ENCODE data around the gene CARNS1.

DNA sequence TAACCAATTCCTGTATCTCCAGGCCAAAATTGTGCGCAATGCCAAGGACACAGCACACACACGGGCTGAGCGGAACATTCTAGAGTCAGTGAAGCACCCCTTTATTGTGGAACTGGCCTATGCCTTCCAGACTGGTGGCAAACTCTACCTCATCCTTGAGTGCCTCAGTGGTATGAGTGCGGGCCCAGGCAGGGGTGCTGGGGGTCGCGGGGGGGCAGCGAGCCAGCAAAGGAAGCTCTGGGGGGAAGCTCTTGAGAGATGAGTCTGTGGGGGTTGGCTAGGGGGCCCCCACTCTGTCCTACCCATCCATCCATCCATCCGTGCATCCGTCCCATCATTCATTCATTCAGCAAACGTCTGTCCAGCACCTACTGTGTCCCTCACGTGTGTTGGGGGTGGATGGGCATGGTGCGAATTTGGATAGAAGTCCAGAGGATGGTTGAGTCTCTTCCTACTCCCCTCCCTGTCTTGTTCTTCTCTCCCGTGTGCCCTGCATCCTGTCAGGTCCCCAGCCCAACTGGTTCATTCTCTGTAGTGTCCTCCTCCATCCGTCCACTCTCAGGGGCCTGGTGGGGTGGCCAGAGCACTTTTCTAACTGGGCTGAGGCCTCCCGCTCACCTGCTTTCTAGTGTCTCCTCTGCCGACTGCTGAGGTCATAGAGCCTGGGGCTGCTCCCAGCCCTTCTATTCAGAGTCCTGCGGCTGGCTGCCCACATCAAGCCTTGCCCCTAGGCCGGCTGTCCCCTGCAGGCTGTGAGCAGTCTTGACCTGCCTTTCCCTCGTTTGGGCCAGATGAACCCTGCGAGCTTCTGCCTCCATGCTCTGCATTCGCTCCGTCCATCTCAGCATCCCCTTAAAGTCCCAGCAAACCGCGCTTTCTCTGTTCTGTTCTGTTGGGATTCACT lies 16.1 kb downstream of the CARNS1 start:
- TF ChIP-seq YY1 (IDR thresholded peaks at IDR 0.05; ENCODE audit: low read depth) (no peak), POLR2AphosphoS5 (IDR thresholded peaks at IDR 0.05; ENCODE audit: low read depth, low read length) (no peak), RCOR1 (IDR thresholded peaks at IDR 0.05; ENCODE audit: low read length) (no peak), EP300 (IDR thresholded peaks at IDR 0.05; ENCODE audit: borderline replicate concordance in 1 of 2, low read depth in 1 of 2, low read length in 1 of 2) (no peak), RAD21 (IDR thresholded peaks at IDR 0.05; ENCODE audit: low read length) (no peak), ELF1 (IDR thresholded peaks at IDR 0.05) (no peak)
- TF ChIP-seq, protein P1, sequence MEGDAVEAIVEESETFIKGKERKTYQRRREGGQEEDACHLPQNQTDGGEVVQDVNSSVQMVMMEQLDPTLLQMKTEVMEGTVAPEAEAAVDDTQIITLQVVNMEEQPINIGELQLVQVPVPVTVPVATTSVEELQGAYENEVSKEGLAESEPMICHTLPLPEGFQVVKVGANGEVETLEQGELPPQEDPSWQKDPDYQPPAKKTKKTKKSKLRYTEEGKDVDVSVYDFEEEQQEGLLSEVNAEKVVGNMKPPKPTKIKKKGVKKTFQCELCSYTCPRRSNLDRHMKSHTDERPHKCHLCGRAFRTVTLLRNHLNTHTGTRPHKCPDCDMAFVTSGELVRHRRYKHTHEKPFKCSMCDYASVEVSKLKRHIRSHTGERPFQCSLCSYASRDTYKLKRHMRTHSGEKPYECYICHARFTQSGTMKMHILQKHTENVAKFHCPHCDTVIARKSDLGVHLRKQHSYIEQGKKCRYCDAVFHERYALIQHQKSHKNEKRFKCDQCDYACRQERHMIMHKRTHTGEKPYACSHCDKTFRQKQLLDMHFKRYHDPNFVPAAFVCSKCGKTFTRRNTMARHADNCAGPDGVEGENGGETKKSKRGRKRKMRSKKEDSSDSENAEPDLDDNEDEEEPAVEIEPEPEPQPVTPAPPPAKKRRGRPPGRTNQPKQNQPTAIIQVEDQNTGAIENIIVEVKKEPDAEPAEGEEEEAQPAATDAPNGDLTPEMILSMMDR (IDR thresholded peaks at IDR 0.05) = no peak
